RWPE1 (cell line): ENCODE measurements around the gene PTPRN2.

Source experiments
- CTCF ChIA-PET: fragments of 350-600 bp; sonication (Branson Sonifier 250); formaldehyde crosslinking; extraction: SDS; loops from one replicate; lab custom pipeline; 2021; lab: Yijun Ruan, JAX
- POLR2A ChIA-PET: fragments of 400-600 bp; formaldehyde crosslinking; extraction: SDS; loops from one replicate; lab custom pipeline; 2020; ENCODE audit warnings: antibody characterized with exemption; ENCODE audit not compliant: low non-redundant PET; lab: Yijun Ruan, JAX
- DNase-seq: peaks from one replicate; pipeline ENCODE4 v3.0.0; 2012; ENCODE audit warnings: low spot score
- H3K27ac ChIP-seq: fragments of 450-650 bp; 2 replicates; pipeline ENCODE4 v1.5.1; 2017
- CTCF ChIP-seq: fragments of 450-650 bp; conservative IDR thresholded peaks from 2 replicates; pipeline ENCODE4 v1.5.1; 2017; ENCODE audit warnings: low read depth, mild to moderate bottlenecking

The PTPRN2 gene

GRCh38 chr7:158320328-158320727 lies 267.3 kb downstream of the PTPRN2 start:
- H3K27ac ChIP-seq: no peak overlapping the region
- TF ChIP-seq CTCF: no peak
- no peak for DNase-seq
- POLR2A ChIA-PET: no interaction called here
- CTCF ChIA-PET: no interaction called here

GRCh38 chr7:158318511-158318913 lies 269.1 kb downstream of the PTPRN2 start:
- ChIA-PET CTCF (no interaction called here), POLR2A (no interaction called here)
- no peak overlapping the region for H3K27ac ChIP-seq
- TF ChIP-seq CTCF: no peak
- DNase-seq: no peak

GRCh38 chr7:158317238-158318205 lies 270.1 kb downstream of the PTPRN2 start:
- no peak overlapping the region for H3K27ac ChIP-seq
- ChIA-PET CTCF (no interaction called here), POLR2A (no interaction called here)
- TF ChIP-seq CTCF: no peak
- no peak for DNase-seq

- DNase-seq: no peak
- CTCF ChIA-PET: no interaction called here
Measured at GRCh38 chr7:158316466-158317031, 271.1 kb downstream of the PTPRN2 start.

GRCh38 chr7:158315881-158316280 lies 271.7 kb downstream of the PTPRN2 start:
- no peak overlapping the region for H3K27ac ChIP-seq
- no peak for TF ChIP-seq CTCF
- CTCF ChIA-PET: no interaction called here
- no peak for DNase-seq
- POLR2A ChIA-PET: no interaction called here

More at GRCh38 chr7:158316466-158317031, 271.1 kb downstream of the PTPRN2 start:
- no peak for TF ChIP-seq CTCF
- no peak overlapping the region for H3K27ac ChIP-seq
- POLR2A ChIA-PET: no interaction called here

- POLR2A ChIA-PET: no interaction called here
- DNase-seq: no peak
- TF ChIP-seq CTCF: no peak
- CTCF ChIA-PET: no interaction called here
- no peak overlapping the region for H3K27ac ChIP-seq
Measured at GRCh38 chr7:158315326-158315725, 272.3 kb downstream of the PTPRN2 start.
